Activated T-helper 1 cell treated with anti-CD3 and anti-CD28 coated beads, Interleukin-12 subunit alpha, Interleukin-12 subunit beta, Interleukin-2, Interleukin-4 antibody, amounts not matched to agents 30 ng/mL and 10 ng/mL and 1 ng/mL, durations not matched to agents 14 hours and 24 hours and 36 hours (primary cell): ENCODE data around the gene LMO4. TPM values are rescaled to one million over a fixed set of nuclear protein-coding genes. Genes with fewer than 3 reads are reported as not detected.

ENCODE experiments used
- DNase-seq: peaks from one replicate; pipeline ENCODE4 v3.0.0; 2021; ENCODE audit warnings: low spot score
- H3K27ac Mint-ChIP-seq: one replicate; pipeline ENCODE4 v1.8.0; 2021; ENCODE audit warnings: mild to moderate bottlenecking, mixed read lengths
- H3K27me3 Mint-ChIP-seq: one replicate; pipeline ENCODE4 v1.8.0; 2022; ENCODE audit warnings: mild to moderate bottlenecking, moderate library complexity, mixed read lengths; ENCODE audit not compliant: insufficient read depth
- H3K36me3 Mint-ChIP-seq: one replicate; pipeline ENCODE4 v1.8.0; 2021; ENCODE audit warnings: low read depth, mixed read lengths
- H3K4me1 Mint-ChIP-seq: one replicate; pipeline ENCODE4 v1.8.0; 2021; ENCODE audit warnings: low read depth, mixed read lengths
- H3K4me3 Mint-ChIP-seq: one replicate; pipeline ENCODE4 v1.8.0; 2021; ENCODE audit warnings: mild to moderate bottlenecking, moderate library complexity, mixed read lengths
- H3K9me3 Mint-ChIP-seq: one replicate; pipeline ENCODE4 v1.8.0; 2021; ENCODE audit warnings: mixed read lengths
- intact Hi-C: fragments of 100-400 bp; cut with micrococcal nuclease; formaldehyde crosslinking; loops from one replicate; pipeline ENCODE4 v1.15.1; 2024
- total RNA-seq: library from RNA; stranded (reverse); gene quantifications from 2 replicates; pipeline ENCODE4 v1.2.3, GENCODE V29; 2022

LMO4 gene
- total RNA-seq, 1 donor from 2014 or later = 41.1 TPM

GRCh38 chr1:87348341-87349019 lies 19.8 kb downstream of the LMO4 start:
- Mint-ChIP-seq H3K4me1 (peaks cover 6% of the 10 kb centered on the region), H3K4me3 (no peak overlapping the region), H3K9me3 (no peaks in the 10 kb centered on the region), H3K36me3 (peaks cover 24% of the 10 kb centered on the region), H3K27me3 (no peaks in the 10 kb centered on the region), H3K27ac (no peak overlapping the region)
- intact Hi-C loops = no loop called here
- DNase-seq = no peak

GRCh38 chr1:87349036-87349435 lies 20.4 kb downstream of the LMO4 start:
- H3K27me3 Mint-ChIP-seq = no peaks in the 10 kb centered on the region
- no peaks in the 10 kb centered on the region for H3K9me3 Mint-ChIP-seq
- peaks cover 6% of the 10 kb centered on the region for H3K4me1 Mint-ChIP-seq
- H3K27ac Mint-ChIP-seq = no peak overlapping the region
- H3K4me3 Mint-ChIP-seq = no peak overlapping the region
- no peak for DNase-seq
- H3K36me3 Mint-ChIP-seq = peaks cover 20% of the 10 kb centered on the region
- intact Hi-C loops = no loop called here

DNA sequence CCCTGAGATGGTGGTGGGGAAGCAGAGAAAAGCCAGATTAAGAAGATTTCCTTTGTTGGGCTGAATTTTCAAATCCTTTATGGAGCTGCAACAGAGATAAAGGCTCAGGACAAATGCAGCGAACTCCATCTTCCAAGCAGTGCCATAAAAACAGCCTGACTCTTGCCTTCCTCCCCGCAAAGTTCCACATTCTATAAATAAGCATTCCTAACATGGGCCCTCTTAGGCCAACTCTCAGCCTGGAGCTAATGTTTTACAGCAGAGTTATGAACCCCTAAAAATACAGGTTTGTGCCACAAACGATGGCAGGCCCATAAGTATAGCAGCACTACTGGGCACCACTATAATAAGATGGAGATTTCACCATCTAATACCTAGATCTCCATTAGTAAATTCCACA lies 27.2 kb downstream of the LMO4 start:
- DNase-seq = no peak
- H3K4me3 Mint-ChIP-seq = no peak overlapping the region
- no peaks in the 10 kb centered on the region for H3K27me3 Mint-ChIP-seq
- intact Hi-C loops = no loop called here
- no peak overlapping the region for H3K27ac Mint-ChIP-seq
- no peaks in the 10 kb centered on the region for H3K9me3 Mint-ChIP-seq
- no peaks in the 10 kb centered on the region for H3K36me3 Mint-ChIP-seq
- H3K4me1 Mint-ChIP-seq = no peaks in the 10 kb centered on the region

- no peaks in the 10 kb centered on the region for H3K4me1 Mint-ChIP-seq
- intact Hi-C loops = no loop called here
- no peaks in the 10 kb centered on the region for H3K27me3 Mint-ChIP-seq
- no peak for DNase-seq
- H3K36me3 Mint-ChIP-seq = no peaks in the 10 kb centered on the region
- no peaks in the 10 kb centered on the region for H3K9me3 Mint-ChIP-seq
- no peak overlapping the region for H3K27ac Mint-ChIP-seq
- no peak overlapping the region for H3K4me3 Mint-ChIP-seq
Measured at GRCh38 chr1:87356591-87356990, 27.9 kb downstream of the LMO4 start.

DNA sequence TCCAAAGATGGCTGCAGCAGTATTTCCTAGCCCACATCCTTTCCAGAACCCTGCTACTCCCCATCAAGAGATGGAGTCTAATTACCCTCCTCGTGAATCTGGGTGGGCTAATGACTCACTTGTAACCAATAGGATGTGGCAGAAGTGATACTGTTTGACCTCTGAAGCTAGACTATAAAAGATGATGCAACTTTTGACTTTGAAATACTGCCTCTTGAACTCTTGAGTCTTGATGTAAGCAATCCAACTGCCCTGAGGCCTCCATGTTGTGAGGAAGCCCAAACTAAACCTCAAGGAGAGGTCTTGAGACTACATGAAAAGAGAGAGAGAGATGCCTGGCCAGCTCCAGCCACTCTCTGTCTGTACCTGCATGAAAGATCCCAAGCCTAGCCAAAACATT lies 29.5 kb downstream of the LMO4 start:
- H3K27ac Mint-ChIP-seq = no peak overlapping the region
- H3K36me3 Mint-ChIP-seq = no peaks in the 10 kb centered on the region
- H3K27me3 Mint-ChIP-seq = no peaks in the 10 kb centered on the region
- no peaks in the 10 kb centered on the region for H3K9me3 Mint-ChIP-seq
- no peak overlapping the region for H3K4me3 Mint-ChIP-seq
- intact Hi-C loops = no loop called here
- H3K4me1 Mint-ChIP-seq = no peaks in the 10 kb centered on the region
- no peak for DNase-seq

DNA sequence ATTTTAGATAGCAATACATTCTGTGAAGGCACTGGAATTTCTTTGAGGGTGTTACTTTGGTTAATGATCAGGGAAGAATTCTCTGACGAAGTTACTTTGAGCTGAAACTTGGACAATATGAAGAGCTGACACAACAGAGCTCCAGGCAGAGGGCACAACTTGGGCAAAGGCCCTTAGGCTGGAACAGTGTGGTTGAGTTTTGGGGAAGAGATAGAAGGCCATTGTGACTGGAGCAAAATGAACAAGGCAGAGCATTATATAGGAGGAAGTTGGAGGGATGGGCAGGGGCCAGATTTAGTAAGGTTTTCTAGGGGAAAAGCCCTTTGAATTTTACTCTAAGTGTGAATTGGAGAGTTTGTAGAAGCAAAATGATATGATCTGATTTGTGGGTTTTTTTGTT lies 30.9 kb downstream of the LMO4 start:
- Mint-ChIP-seq H3K27me3 (no peaks in the 10 kb centered on the region), H3K4me3 (no peak overlapping the region), H3K9me3 (no peaks in the 10 kb centered on the region), H3K36me3 (no peaks in the 10 kb centered on the region), H3K27ac (no peak overlapping the region), H3K4me1 (no peaks in the 10 kb centered on the region)
- intact Hi-C loops = no loop called here
- DNase-seq = no peak

DNA sequence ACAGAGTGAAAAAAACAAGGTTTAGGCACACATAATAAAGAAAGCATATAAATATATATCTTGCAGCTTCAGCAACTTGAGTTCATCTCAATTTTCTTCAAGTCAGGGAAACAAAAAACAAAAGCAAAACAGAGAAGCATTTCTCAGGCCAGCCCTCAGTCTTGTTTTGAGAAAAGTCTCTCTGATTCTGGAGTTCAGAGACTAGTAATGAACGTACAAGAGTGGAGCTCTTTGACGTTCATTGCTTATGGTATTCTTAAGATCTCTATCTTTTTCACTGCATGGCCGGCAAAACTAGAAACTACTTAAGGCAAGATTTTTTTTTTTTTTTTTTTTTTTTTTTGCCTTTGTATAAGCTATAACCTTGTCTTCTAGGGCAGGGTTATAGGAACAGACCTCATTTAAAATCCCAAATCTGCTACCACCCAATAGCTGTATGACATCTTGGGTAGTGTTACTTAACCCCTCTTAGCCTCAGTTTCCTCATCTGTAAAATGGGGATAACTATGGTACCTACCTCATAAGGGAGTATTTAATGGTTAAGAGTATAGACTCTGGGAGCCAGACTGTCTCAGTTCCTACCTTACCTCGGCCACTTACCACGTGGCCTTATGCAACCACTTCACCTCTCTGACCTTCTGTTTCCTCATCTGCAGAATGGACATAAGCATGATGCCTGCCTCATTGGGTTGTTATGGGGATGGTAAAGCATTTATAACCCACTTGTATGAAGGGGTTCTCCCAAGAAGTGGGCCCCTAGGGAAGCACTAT lies 33.6 kb downstream of the LMO4 start:
- intact Hi-C loops = no loop called here

GRCh38 chr1:87362834-87363426 lies 34.2 kb downstream of the LMO4 start:
- DNase-seq = no peak
- H3K9me3 Mint-ChIP-seq = no peaks in the 10 kb centered on the region
- no peaks in the 10 kb centered on the region for H3K4me1 Mint-ChIP-seq
- H3K27ac Mint-ChIP-seq = no peak overlapping the region
- no peaks in the 10 kb centered on the region for H3K36me3 Mint-ChIP-seq
- no peaks in the 10 kb centered on the region for H3K27me3 Mint-ChIP-seq
- intact Hi-C loops = no loop called here
- H3K4me3 Mint-ChIP-seq = no peak overlapping the region

More for the DNA sequence above, 33.6 kb downstream of the LMO4 start:
- Mint-ChIP-seq H3K4me1 (no peaks in the 10 kb centered on the region), H3K27me3 (no peaks in the 10 kb centered on the region), H3K9me3 (no peaks in the 10 kb centered on the region), H3K36me3 (no peaks in the 10 kb centered on the region), H3K4me3 (no peak overlapping the region), H3K27ac (no peak overlapping the region)
- no peak for DNase-seq

- H3K9me3 Mint-ChIP-seq = no peaks in the 10 kb centered on the region
- H3K36me3 Mint-ChIP-seq = no peaks in the 10 kb centered on the region
- intact Hi-C loops = no loop called here
- DNase-seq = no peak
- H3K4me1 Mint-ChIP-seq = no peaks in the 10 kb centered on the region
- no peak overlapping the region for H3K4me3 Mint-ChIP-seq
- H3K27ac Mint-ChIP-seq = no peak overlapping the region
- H3K27me3 Mint-ChIP-seq = no peaks in the 10 kb centered on the region
Measured at GRCh38 chr1:87367549-87367948, 38.9 kb downstream of the LMO4 start.

DNA sequence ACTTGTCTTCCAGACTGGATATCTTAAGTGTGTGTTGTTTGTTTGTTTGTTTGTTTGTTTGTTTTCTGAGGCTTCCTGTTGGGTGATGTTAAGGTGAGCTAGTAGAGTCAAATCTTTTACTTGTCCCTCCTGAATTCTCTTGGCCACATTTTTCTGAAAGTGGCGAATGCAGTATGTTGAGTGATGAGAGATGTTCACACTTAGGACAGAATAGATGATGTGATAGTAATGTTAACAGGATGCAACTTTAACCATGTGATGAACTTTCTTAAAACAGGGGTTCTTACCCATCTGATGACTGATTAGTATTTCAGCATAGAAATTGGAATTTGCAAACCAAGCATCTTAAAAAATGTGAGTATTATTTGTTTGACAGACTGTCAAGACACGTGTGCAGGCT lies 40.2 kb downstream of the LMO4 start:
- intact Hi-C loops = no loop called here
- no peak for DNase-seq
- Mint-ChIP-seq H3K4me1 (no peaks in the 10 kb centered on the region), H3K36me3 (no peaks in the 10 kb centered on the region), H3K27ac (no peak overlapping the region), H3K9me3 (no peaks in the 10 kb centered on the region), H3K4me3 (no peak overlapping the region), H3K27me3 (no peaks in the 10 kb centered on the region)

- Mint-ChIP-seq H3K9me3 (no peaks in the 10 kb centered on the region), H3K4me1 (no peaks in the 10 kb centered on the region), H3K27ac (no peak overlapping the region), H3K4me3 (no peak overlapping the region), H3K27me3 (no peaks in the 10 kb centered on the region), H3K36me3 (no peaks in the 10 kb centered on the region)
- no peak for DNase-seq
- intact Hi-C loops = no loop called here
Measured at GRCh38 chr1:87369736-87370478, 41.2 kb downstream of the LMO4 start.

DNA sequence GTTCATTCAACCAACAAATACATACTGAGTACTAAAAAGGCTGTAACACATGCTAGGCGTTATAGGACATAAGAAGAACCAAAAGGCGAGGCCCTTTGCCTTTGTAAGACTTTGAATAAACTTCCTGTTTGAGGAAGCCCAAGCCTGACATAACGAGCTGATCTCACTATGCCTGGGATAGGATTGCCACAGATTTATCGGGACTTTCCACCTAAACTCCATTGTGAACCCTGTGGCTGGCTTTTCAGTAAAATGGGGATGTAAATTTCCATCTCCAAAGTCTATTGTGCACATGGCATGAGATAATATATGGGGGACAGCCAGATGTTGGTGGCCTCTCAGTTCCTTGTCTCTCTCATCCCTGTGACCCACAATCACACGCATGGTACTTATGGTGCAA lies 41.9 kb downstream of the LMO4 start:
- Mint-ChIP-seq H3K27me3 (no peaks in the 10 kb centered on the region), H3K36me3 (no peaks in the 10 kb centered on the region), H3K4me3 (no peak overlapping the region), H3K9me3 (no peaks in the 10 kb centered on the region), H3K4me1 (no peaks in the 10 kb centered on the region), H3K27ac (no peak overlapping the region)
- intact Hi-C loops = no loop called here
- no peak for DNase-seq

GRCh38 chr1:87379306-87379705 lies 50.6 kb downstream of the LMO4 start:
- peaks cover 9% of the 10 kb centered on the region for H3K27me3 Mint-ChIP-seq
- no peak overlapping the region for H3K27ac Mint-ChIP-seq
- DNase-seq = no peak
- intact Hi-C loops = no loop called here
- H3K4me1 Mint-ChIP-seq = no peaks in the 10 kb centered on the region
- H3K36me3 Mint-ChIP-seq = no peaks in the 10 kb centered on the region
- no peak overlapping the region for H3K4me3 Mint-ChIP-seq
- peaks cover 24% of the 10 kb centered on the region for H3K9me3 Mint-ChIP-seq
